ENCODE data around the gene TRAF2.

TRAF2 gene

DNA sequence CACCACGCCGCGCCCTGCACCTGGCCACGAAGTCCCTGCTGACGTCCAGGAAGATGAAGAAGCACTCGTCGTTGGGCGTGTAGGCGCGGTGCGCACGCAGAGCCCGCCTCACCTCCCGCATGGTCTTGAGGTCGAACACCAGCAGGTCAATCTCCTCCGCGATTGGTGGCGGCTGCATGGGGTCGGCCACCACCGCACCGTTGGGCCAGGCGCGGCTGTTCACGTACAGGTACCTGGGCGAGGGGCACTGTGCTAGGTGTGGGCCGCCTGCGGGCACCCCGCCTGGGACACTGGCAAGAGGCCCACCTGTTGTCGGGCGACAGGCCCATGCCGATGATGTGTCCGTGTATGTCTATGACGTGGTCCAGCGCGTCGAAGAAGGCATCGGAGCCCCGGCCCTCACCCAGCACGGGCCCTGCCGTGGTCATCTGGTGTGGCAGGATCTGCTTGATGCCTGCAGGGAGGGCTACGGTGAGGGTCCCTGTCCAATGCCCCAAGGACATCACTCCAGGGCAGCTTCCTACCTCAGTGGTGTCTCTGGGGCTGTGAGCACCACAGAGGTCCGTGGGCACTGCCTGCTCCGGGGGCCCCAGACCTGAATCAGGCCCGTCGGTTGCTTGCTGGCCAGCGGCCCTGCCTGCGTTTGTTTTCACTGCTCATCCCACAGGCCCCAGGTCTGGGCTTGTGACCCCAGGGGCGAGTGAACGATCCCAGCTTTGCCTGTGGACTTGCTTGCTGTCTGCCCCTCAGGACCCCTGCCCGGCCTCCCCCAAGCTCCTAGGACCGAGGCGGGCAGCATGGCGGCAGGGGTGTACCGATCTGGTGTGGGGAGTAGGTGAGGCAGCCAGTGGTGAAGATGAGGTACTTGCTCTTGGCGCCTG, 55.2 kb downstream of the TRAF2 start:
- ATAC-seq = no peak
- no peak for TF ChIP-seq ARNTL (CRISPR knock-in tag; IDR thresholded peaks at IDR 0.05; ENCODE audit: borderline replicate concordance, low read depth)
- TF ChIP-seq TCF4 (CRISPR knock-in tag; IDR thresholded peaks at IDR 0.05; ENCODE audit: borderline replicate concordance) = no peak
- TF ChIP-seq CSDC2 (CRISPR knock-in tag; IDR thresholded peaks at IDR 0.05) = no peak
- TF ChIP-seq ISL1 (CRISPR knock-in tag; IDR thresholded peaks at IDR 0.05) = no peak
- TF ChIP-seq PPARA (CRISPR knock-in tag; IDR thresholded peaks at IDR 0.05; ENCODE audit: borderline replicate concordance) = no peak
- TF ChIP-seq ESRRG (CRISPR knock-in tag; IDR thresholded peaks at IDR 0.05) = no peak
- no peak for TF ChIP-seq SNAI2 (CRISPR knock-in tag; IDR thresholded peaks at IDR 0.05)
- TF ChIP-seq ZC3H10 (CRISPR knock-in tag; IDR thresholded peaks at IDR 0.05) = no peak
- TF ChIP-seq, protein P1, sequence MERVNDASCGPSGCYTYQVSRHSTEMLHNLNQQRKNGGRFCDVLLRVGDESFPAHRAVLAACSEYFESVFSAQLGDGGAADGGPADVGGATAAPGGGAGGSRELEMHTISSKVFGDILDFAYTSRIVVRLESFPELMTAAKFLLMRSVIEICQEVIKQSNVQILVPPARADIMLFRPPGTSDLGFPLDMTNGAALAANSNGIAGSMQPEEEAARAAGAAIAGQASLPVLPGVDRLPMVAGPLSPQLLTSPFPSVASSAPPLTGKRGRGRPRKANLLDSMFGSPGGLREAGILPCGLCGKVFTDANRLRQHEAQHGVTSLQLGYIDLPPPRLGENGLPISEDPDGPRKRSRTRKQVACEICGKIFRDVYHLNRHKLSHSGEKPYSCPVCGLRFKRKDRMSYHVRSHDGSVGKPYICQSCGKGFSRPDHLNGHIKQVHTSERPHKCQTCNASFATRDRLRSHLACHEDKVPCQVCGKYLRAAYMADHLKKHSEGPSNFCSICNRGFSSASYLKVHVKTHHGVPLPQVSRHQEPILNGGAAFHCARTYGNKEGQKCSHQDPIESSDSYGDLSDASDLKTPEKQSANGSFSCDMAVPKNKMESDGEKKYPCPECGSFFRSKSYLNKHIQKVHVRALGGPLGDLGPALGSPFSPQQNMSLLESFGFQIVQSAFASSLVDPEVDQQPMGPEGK (CRISPR knock-in tag; IDR thresholded peaks at IDR 0.05; ENCODE audit: borderline replicate concordance) = no peak

DNA sequence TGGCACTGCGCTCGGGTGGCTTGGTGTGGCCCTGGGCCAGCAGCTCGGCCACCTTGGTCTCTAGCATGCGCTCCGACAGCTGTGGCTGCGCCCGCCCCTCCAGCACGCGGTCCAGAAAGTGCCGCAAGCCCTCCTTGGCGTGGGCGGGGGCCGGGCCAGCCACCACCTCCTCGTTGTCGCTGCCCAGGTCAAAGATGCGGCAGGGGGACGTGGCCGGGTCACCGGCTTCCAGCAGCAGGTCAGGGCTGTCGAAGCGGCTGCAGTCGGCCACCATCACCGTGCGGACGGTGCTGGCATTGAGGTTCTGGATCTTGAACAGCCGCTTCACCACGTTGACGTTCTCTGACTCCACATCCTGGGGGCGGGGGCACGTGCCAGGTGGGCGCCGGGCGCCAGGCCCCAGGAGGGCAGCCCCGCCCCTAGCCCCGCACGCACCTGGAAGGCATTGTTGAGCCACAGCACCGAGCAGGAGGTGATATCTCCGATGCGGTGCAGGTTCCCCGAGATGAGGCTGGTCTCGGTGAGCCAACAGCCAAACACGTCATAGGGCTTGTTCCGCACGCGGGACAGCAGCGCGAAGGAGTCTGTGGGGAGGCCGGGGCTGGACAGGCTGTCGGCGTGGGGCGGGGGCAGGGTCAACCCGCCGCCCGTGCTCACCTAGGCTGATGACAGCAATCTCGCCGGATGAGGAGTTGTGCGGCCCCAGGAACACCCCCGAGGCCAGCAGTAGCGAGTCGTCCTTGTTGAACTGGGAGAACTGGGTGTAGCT, 56.0 kb downstream of the TRAF2 start:
- TF ChIP-seq OSR1 (CRISPR knock-in tag; IDR thresholded peaks at IDR 0.05) (no peak), CREB5 (CRISPR knock-in tag; IDR thresholded peaks at IDR 0.05; ENCODE audit: low read depth) (no peak), GLIS3 (CRISPR knock-in tag; IDR thresholded peaks at IDR 0.05) (no peak), ZC3H10 (CRISPR knock-in tag; IDR thresholded peaks at IDR 0.05) (no peak), ZNF70 (CRISPR knock-in tag; IDR thresholded peaks at IDR 0.05) (no peak), ZNF565 (CRISPR knock-in tag; conservative IDR thresholded peaks at IDR 0.05; ENCODE audit: low read depth) (no peak), ZNF8 (CRISPR knock-in tag; IDR thresholded peaks at IDR 0.05) (no peak), TCF4 (CRISPR knock-in tag; IDR thresholded peaks at IDR 0.05; ENCODE audit: borderline replicate concordance) (no peak), ARNTL (CRISPR knock-in tag; IDR thresholded peaks at IDR 0.05; ENCODE audit: borderline replicate concordance, low read depth) (no peak), SNAI2 (CRISPR knock-in tag; IDR thresholded peaks at IDR 0.05) (no peak), PPARA (CRISPR knock-in tag; IDR thresholded peaks at IDR 0.05; ENCODE audit: borderline replicate concordance) (no peak), ESRRG (CRISPR knock-in tag; IDR thresholded peaks at IDR 0.05) (no peak), CSRNP3 (CRISPR knock-in tag; IDR thresholded peaks at IDR 0.05) (no peak), ZFP30 (CRISPR knock-in tag; IDR thresholded peaks at IDR 0.05) (no peak), ISL1 (CRISPR knock-in tag; IDR thresholded peaks at IDR 0.05) (no peak), CSDC2 (CRISPR knock-in tag; IDR thresholded peaks at IDR 0.05) (no peak), BACH2 (CRISPR knock-in tag; IDR thresholded peaks at IDR 0.05; ENCODE audit: borderline replicate concordance) (no peak)
- TF ChIP-seq, protein P2, sequence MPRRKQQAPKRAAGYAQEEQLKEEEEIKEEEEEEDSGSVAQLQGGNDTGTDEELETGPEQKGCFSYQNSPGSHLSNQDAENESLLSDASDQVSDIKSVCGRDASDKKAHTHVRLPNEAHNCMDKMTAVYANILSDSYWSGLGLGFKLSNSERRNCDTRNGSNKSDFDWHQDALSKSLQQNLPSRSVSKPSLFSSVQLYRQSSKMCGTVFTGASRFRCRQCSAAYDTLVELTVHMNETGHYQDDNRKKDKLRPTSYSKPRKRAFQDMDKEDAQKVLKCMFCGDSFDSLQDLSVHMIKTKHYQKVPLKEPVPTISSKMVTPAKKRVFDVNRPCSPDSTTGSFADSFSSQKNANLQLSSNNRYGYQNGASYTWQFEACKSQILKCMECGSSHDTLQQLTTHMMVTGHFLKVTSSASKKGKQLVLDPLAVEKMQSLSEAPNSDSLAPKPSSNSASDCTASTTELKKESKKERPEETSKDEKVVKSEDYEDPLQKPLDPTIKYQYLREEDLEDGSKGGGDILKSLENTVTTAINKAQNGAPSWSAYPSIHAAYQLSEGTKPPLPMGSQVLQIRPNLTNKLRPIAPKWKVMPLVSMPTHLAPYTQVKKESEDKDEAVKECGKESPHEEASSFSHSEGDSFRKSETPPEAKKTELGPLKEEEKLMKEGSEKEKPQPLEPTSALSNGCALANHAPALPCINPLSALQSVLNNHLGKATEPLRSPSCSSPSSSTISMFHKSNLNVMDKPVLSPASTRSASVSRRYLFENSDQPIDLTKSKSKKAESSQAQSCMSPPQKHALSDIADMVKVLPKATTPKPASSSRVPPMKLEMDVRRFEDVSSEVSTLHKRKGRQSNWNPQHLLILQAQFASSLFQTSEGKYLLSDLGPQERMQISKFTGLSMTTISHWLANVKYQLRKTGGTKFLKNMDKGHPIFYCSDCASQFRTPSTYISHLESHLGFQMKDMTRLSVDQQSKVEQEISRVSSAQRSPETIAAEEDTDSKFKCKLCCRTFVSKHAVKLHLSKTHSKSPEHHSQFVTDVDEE (CRISPR knock-in tag; IDR thresholded peaks at IDR 0.05) = no peak
- ATAC-seq = no peak

DNA sequence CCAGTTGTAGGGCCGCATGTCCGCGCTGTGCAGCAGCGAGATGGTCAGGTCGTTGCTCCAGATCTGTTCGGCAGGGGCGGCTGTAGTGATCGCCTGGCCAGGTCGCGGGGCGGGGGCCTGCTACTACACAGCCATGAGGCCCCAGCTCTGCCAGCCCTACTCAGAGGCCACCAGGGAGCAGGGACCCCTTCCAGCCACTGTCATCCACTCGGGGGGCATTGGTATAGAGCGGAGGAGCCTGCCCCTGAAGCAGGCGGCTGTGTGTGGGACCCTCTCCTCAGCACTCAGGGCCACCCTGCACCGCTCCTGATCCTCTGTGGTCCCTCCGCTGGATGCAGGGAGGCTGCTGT, 56.5 kb downstream of the TRAF2 start:
- TF ChIP-seq ZFP30 (CRISPR knock-in tag; IDR thresholded peaks at IDR 0.05) (no peak), PPARA (CRISPR knock-in tag; IDR thresholded peaks at IDR 0.05; ENCODE audit: borderline replicate concordance) (no peak), CSDC2 (CRISPR knock-in tag; IDR thresholded peaks at IDR 0.05) (no peak), CREB5 (CRISPR knock-in tag; IDR thresholded peaks at IDR 0.05; ENCODE audit: low read depth) (no peak), CSRNP3 (CRISPR knock-in tag; IDR thresholded peaks at IDR 0.05) (no peak), RARB (CRISPR knock-in tag; IDR thresholded peaks at IDR 0.05) (no peak), GLIS3 (CRISPR knock-in tag; IDR thresholded peaks at IDR 0.05) (no peak), TOX (CRISPR knock-in tag; IDR thresholded peaks at IDR 0.05; ENCODE audit: borderline replicate concordance) (no peak)
- TF ChIP-seq, protein P3, sequence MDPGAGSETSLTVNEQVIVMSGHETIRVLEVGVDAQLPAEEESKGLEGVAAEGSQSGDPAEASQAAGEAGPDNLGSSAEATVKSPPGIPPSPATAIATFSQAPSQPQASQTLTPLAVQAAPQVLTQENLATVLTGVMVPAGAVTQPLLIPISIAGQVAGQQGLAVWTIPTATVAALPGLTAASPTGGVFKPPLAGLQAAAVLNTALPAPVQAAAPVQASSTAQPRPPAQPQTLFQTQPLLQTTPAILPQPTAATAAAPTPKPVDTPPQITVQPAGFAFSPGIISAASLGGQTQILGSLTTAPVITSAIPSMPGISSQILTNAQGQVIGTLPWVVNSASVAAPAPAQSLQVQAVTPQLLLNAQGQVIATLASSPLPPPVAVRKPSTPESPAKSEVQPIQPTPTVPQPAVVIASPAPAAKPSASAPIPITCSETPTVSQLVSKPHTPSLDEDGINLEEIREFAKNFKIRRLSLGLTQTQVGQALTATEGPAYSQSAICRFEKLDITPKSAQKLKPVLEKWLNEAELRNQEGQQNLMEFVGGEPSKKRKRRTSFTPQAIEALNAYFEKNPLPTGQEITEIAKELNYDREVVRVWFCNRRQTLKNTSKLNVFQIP (CRISPR knock-in tag; IDR thresholded peaks at IDR 0.05; ENCODE audit: borderline replicate concordance, low read depth) = no peak
- no peak for ATAC-seq
